NCI-H1694 (cell line): Measurements from ENCODE around the gene DSTN.
"Not testable (repeated sequence)": the region's sequence is repeated elsewhere in the genome, so short reads cannot be mapped to it uniquely, and the experiment has no call there.

Experiments
- DNase-seq: peaks from one replicate; lab custom pipeline; 2025; lab: John Stamatoyannopoulos, UW

Gene DSTN

DNA sequence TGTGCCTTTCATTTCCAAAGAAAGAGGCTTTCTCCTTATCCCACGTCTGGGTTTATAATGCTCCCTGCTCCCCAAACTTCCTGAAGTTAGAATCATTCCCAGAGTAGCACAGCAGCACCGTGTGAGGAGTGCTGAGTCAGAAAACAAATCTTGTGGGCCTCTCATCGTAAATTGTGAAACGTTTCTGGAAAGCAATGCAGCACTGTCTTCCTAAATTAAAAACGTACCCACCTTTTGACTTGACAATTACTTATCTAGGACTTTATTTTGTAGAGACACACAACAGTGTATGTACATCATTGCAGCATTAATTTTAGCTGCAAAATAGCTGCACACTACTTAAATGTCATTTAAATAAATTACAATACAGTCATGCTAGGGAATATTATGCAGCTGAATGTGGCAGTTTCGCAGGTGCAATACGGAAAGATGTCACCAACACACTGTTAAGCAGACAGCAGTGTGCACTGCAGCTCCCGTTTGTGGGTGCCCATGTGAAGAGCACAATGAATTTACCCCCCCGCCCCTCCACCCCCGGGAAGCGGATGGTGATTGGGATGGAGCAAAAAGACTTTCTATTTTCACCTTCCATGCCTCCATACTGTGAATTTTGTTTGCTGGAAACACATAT is 81.4 kb downstream of the DSTN start:
- no peak for DNase-seq

DNA sequence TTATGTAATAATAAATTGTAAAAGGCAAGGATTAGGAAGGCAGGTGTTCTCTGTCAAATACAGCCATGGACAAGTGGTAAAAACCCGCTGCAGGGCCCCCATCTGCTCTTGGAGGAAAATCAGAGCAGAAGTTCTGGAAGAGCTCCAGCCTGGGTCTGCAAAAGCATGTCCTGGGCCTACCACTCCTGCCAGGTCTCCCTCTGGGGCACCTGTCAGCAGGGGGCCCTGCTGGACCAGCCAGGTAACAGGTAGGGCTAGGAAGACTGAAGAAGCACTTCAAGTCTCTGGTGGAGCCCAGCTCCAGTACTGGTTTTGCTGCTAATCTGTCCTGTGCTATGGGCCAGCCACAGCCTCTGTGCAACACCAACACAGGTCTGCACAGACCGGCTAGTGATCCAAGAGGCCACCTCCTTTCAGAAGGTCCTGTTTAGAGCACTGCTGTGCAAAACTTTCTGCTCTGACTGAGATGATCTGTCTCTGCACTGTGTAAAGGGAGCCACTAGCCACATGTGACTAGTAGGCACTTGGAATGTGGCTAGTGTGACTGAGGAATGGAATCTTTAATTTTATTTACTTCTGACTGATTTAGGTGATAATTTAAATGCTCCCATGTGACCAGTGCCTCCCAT is 82.0 kb downstream of the DSTN start:
- peak; percentile 28 for DNase-seq

DNA sequence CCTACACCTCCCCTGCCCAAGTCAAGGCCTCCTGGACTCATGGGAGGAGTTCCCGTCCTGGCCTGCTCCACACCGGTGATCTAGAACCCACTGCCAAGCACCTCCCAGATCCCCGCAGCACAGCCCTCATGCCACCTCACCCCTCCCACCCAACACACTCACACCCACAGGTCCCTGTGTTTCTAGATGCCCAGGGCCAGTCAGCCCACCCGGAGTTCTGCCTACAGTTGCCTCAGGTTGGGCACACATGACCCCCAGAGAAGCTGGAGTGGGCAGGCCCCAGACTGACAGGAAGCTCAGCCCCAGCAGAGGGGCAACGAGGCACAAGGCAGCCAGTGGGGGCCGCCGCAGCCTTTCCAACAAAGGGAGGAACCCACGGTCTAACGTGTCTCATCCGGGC is 82.5 kb downstream of the DSTN start:
- DNase-seq = no peak

DNA sequence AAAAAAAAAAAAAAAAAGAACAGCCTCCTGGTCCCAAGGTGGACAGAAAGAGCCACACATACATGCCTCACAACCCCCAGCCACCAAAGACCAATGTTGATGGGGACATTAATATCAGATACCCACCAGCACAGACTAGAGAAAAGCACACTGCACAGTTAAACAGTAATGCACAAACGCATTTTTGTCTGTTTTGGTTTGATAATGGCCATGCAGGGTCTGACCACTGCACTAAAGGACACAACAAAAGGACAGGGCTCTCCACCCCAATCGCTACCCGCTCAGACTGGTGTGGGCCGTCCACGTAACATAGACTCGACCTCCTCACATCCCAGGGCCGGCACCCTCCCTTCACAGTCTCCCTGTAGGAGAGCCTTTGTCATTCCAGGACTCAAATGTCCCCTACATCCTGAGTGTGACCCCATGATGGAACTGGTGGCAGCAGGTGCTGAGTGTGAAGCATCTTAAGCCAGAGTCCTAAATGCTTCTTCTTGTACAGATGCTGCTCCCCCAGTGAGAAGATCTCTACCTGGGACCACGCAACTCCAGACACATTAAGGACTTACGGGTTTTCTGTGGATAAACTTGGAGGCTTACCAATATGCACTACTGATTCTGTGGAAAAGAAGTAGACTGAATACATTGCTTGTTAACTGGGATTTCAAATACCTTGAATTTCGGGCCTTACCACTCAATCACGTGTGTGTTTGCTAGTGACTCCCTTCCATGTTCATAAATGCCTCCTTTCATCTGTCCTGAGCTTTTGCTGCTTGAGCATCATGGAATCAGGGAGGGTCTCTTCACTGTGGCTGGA is 84.2 kb downstream of the DSTN start:
- no peak for DNase-seq

DNA sequence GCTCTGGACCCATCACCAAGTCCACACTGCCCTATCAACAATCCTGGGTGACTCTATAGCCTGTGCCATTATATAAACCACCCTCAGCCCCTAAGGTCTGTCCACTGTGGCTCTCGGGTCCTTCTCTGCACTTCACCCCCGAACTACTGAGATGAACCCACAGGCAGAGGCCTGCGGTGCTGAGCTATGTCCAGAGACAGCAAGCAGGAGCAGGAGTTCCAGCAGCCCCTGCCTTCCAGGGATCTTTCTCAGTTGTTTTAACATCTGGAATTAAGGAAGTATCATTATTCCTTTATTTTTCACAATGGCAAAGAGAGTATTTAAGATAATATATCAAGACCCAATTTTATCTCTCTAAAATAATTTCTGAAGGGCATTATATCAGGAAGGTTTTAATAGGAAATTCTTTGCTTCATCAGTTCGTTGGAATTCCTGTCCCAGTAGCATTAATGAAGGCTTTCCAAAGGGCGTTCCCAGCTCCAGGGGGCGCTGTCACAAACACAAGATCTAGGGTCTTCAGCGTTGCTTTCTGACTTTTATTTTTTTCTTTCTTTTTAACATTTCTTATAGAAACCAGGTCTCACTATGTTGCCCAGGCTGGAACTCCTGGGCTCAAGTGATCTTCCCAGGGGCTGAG is 84.9 kb downstream of the DSTN start:
- no peak for DNase-seq

DNA sequence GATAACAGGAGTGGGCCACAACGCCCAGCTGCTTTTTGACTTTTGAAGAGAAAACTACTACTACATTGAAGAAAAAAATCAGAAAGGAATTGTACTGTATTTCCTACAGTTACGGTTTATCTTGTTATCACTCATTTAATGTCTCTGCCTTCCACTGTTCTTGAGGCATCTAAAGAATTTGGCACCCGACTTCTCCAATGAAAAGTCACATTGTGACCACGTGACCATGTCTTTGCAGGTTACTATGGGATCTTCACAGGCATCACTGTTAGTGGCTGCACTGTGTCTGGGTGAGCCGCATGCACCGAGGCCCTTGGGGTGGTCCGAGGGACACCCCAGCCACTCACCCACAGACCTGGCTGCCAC is 85.4 kb downstream of the DSTN start:
- no peak for DNase-seq

DNA sequence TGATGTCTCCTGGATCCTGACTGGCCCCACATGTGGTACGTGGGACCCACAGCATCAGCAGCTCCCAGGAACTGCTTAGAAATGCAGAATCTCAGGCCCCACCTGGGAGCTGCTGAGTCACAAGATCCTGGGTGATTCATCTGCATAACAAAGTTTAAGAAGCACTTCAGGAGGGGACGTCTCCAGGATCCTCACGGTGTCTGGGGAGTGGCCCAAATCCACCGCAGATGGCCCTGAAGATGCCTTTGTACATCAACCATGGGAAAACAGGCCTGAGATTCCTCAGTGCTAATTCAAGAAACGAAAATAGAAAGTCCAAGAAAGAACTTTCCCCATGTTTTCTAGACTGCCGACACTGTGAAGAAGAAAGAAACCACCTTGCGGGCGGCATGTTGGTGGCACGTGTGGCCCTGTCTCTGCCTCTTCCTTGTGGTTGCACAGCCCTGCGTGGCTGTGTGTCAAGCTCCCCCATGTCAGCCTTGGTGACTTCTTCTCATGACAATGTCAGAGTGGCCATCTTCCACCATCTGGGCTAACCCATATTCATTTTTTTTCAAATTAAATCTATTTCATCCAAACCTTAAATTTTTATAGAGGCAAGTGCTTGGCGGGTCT is 86.1 kb downstream of the DSTN start:
- no peak for DNase-seq

DNA sequence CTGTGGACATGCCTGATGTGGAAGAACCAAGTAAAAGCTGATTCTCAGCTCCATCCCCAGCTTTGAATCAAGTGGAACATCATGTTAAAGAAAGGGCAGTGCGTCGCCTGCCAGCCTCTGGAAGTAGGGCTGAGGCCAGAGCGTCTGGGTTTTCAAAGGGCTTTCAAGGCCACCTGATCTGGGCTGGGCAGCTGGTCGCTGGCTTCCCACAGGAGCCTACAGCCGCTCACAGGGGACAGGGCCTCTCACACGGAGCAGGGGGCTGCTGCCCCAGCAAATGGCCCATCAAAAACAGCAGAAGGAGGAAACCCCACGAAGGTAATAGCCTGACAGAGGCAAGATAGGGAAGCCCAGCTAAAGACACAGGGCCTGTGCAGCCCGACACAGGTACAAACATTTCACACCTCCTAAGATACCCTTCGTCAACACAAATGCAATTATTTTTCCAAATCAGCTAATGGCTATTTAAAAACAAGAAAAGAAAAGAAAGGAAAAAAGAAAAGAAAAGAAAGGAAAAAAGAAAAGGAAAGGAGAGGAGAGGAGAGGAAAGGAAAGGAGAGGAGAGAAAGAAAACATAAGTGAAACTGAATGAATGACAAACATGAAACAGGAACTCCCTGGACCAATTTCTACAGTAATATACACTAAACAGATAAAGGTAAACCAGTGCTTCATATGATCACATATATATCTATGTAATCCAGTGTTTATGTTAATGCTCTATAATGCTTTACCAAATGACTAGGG is 87.4 kb downstream of the DSTN start:
- DNase-seq = no peak

DNA sequence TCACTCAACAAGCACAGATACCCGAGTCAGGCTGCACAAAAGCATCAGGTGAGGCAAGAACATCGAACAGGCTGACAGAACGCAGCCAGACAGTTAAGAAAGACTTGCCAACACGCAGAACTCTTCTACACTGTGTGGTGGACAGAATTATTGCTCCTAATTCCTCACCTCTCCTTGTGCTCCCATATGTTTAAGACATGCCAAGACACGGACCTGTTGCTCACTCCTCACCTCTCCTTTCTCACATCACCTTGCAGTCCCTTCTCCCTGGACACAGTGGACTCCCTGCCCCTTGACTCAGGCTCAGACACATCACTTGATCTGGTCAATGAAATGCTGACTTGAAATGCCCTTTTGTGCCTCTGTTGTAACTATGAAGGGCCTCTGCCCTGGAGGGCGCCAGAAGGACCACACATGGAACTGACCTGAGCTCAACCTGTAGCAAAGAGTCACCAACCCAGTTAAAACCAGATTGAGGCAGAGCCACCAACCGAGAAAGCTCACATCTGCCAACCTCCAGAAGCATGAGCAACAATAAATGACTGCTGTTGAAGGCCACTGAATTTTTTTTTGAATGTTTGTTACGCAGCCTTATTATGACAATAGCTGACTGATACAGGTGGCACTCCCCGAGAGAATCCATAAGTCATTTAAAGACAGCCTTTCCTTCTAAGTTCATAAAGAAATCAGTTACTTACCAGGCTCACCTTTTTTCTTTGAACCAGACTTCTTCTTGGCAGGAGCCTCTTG is 88.2 kb downstream of the DSTN start:
- DNase-seq = no peak

DNA sequence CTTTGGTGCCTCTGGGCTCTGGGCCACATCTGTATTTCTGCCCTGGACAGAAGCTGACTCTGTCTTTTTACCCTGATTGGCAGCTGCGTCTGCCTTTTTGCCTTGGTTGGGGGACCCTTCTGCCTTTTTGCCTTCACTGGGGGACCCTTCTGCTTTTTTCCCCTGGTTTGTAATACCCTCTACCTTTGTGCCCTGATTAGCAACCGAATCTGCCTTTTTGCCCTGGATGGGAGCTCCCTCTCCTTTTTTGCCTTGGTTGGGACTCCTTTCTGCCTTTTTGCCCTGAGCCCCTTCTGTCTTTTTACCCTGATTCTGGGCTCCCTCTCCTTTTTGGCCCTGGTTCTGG is 88.7 kb downstream of the DSTN start:
- DNase-seq = no peak

DNA sequence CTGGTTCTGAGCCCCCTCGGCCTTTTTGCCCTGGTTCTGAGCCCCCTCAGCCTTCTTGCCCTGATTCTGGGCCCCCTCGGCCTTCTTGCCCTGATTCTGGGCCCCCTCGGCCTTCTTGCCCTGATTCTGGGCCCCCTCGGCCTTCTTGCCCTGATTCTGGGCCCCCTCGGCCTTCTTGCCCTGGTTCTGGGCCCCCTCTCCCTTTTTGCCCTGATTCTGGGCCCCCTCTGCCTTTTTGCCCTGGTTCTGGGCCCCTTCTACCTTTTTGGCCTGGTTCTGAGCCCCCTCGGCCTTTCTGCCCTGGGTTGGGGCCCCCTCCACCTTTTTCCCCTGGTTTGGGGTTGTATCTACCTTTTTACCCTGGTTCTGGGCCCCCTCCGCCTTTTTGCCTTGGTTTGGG is 89.5 kb downstream of the DSTN start:
- not testable (repeated sequence) for DNase-seq
